Ectodermal cell (in vitro differentiated cells): ENCODE results near the gene TRIO.

Source experiments
- H3K27ac ChIP-seq: 2 replicates; pipeline ENCODE4 v1.7.0; 2013; ENCODE audit warnings: mild to moderate bottlenecking, low read depth, low read length; ENCODE audit not compliant: insufficient read depth, poor library complexity, severe bottlenecking
- H3K27me3 ChIP-seq: 2 replicates; pipeline ENCODE4 v1.7.0; 2013; ENCODE audit warnings: mild to moderate bottlenecking, low read length; ENCODE audit not compliant: insufficient read depth, control insufficient read depth, poor library complexity, severe bottlenecking
- H3K36me3 ChIP-seq: one replicate; pipeline ENCODE4 v1.7.0; 2013; ENCODE audit warnings: low read length; ENCODE audit not compliant: control insufficient read depth, insufficient read depth
- H3K4me1 ChIP-seq: one replicate; pipeline ENCODE4 v1.7.0; 2013; ENCODE audit warnings: low read length; ENCODE audit not compliant: control insufficient read depth, insufficient read depth
- H3K4me3 ChIP-seq: 2 replicates; pipeline ENCODE4 v1.7.0; 2013; ENCODE audit warnings: low read depth, low read length, control low read depth; ENCODE audit not compliant: insufficient read depth
- H3K9me3 ChIP-seq: 2 replicates; pipeline ENCODE4 v1.7.0; 2013; ENCODE audit warnings: mild to moderate bottlenecking, low read length, moderate library complexity; ENCODE audit not compliant: control insufficient read depth
- WGBS, 2 experiments: methylation state at CpG; one replicate each; pipeline ENCODE4 v1.1.7; 2013; ENCODE audit warnings: missing lambda C conversion rate in 2 of 2; 5-methylcytosine and 5-hydroxymethylcytosine counted together

TRIO gene

DNA sequence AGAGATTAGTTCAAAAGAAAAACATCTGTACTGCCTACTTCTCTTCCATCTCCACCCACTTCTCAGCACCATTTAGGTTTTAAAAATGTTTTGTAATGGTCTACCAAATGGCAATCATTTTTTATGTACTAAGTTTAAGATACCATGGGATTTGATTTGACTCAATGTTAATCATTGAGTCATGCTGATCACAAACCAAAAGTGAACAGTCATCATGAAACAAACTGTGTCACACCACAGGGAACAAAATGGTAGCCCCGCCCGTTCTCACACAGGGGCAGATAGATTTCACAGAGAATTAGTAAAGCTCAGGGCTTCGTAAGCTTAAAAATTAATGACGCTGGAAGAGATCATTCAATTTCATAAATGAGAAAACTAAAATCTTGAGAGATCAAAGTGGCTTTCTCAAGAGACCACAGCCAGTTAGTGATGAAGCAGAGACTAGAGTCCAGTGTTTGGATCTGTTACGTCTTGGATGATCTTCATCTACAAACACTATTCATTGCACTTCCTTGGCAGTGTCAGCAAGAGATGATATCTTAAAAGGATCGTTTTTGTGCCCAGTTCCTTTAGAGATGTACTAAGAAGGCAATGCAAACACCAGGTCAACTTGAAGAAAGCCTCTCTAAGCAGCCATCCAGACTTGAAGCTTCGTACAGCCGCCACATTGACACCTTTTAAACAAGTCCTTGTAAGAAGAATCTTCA lies 33.9 kb upstream of the TRIO start:
- no peaks in the 10 kb centered on the region for H3K36me3 ChIP-seq
- H3K9me3 ChIP-seq = no peaks in the 10 kb centered on the region
- 96 to 98% methylated on average over 8 of the region's 8 CpGs for WGBS, 2 experiments
- no peaks in the 10 kb centered on the region for H3K4me1 ChIP-seq
- H3K4me3 ChIP-seq = no peak overlapping the region
- no peak overlapping the region for H3K27ac ChIP-seq
- no peaks in the 10 kb centered on the region for H3K27me3 ChIP-seq

GRCh38 chr5:14109771-14110170 lies 33.4 kb upstream of the TRIO start:
- Histone ChIP-seq H3K27ac (no peak overlapping the region), H3K27me3 (no peaks in the 10 kb centered on the region), H3K36me3 (no peaks in the 10 kb centered on the region), H3K4me3 (no peak overlapping the region), H3K4me1 (no peaks in the 10 kb centered on the region), H3K9me3 (no peaks in the 10 kb centered on the region)
- whole genome bisulfite sequencing, 2 experiments = 90 to 96% methylated on average over 5 to 6 of the region's 7 CpGs

GRCh38 chr5:14110196-14110595 lies 32.9 kb upstream of the TRIO start:
- Histone ChIP-seq H3K27me3 (no peaks in the 10 kb centered on the region), H3K9me3 (no peaks in the 10 kb centered on the region), H3K27ac (no peak overlapping the region), H3K36me3 (no peaks in the 10 kb centered on the region), H3K4me1 (no peaks in the 10 kb centered on the region), H3K4me3 (no peak overlapping the region)
- 92 to 100% methylated on average over 2 to 4 of the region's 4 CpGs for WGBS, 2 experiments

DNA sequence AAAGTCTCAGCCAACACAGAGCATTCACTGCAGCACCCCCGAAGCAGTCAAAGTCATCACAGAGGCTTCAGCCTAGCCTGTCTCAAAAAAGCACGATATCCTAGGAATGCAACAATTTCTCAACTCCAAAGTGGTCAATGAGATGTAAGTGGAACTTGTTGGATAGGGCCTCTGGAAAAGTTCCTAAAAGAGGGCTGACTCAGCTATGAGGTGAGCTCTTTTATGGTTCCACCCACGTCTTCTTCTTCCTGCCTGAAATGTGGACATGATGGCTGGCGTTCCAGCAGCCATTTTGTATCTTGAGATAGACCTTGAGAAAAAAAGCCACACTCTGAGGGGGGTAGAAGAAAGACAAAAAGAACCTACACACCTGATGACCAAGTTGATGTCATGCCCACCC lies 32.5 kb upstream of the TRIO start:
- 90 to 99% methylated on average over 4 of the region's 4 CpGs for whole genome bisulfite sequencing, 2 experiments
- no peak overlapping the region for H3K27ac ChIP-seq
- H3K36me3 ChIP-seq = no peaks in the 10 kb centered on the region
- no peaks in the 10 kb centered on the region for H3K27me3 ChIP-seq
- no peak overlapping the region for H3K4me3 ChIP-seq
- H3K9me3 ChIP-seq = no peaks in the 10 kb centered on the region
- no peaks in the 10 kb centered on the region for H3K4me1 ChIP-seq

DNA sequence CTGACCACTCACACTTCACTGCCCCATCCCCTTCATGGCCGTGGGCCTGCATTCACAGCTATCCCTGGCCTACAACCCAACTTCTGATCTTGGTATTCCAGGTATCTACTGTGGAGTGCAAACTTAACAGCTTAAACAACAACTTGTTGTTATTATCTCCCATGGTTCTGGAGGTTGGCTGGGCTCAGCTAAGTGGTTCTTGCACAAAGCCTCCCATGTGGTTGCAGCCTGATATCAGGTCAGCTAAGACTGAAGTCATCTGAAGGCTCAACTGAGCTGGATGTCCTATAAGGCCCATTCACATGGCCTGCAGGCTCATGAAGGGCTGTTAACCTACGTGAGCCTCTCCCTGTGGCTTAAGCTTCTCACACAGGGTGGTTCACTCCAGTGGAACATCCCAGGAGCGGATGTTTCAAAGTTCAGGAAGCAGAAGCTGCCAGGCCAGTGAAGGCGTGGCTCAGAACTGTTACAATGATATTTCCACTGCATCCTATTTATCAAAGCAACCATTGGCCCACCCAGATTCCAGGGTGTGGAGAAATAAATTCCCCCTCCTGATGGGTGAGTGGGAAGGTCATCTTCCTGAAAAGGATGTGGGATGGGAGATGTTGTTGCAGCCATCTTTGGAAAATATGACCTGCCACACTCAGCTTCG lies 30.0 kb upstream of the TRIO start:
- WGBS, 2 experiments = 74 to 76% methylated on average over 5 of the region's 5 CpGs
- Histone ChIP-seq H3K4me3 (no peak overlapping the region), H3K4me1 (no peaks in the 10 kb centered on the region), H3K36me3 (no peaks in the 10 kb centered on the region), H3K27me3 (peaks cover 1% of the 10 kb centered on the region), H3K9me3 (no peaks in the 10 kb centered on the region), H3K27ac (no peak overlapping the region)

GRCh38 chr5:14114615-14115251 lies 28.4 kb upstream of the TRIO start:
- H3K36me3 ChIP-seq = no peaks in the 10 kb centered on the region
- no peaks in the 10 kb centered on the region for H3K9me3 ChIP-seq
- no peak overlapping the region for H3K27ac ChIP-seq
- H3K27me3 ChIP-seq = peaks cover 5% of the 10 kb centered on the region
- 87 to 91% methylated on average over 4 of the region's 4 CpGs for WGBS, 2 experiments
- H3K4me3 ChIP-seq = no peak overlapping the region
- no peaks in the 10 kb centered on the region for H3K4me1 ChIP-seq

DNA sequence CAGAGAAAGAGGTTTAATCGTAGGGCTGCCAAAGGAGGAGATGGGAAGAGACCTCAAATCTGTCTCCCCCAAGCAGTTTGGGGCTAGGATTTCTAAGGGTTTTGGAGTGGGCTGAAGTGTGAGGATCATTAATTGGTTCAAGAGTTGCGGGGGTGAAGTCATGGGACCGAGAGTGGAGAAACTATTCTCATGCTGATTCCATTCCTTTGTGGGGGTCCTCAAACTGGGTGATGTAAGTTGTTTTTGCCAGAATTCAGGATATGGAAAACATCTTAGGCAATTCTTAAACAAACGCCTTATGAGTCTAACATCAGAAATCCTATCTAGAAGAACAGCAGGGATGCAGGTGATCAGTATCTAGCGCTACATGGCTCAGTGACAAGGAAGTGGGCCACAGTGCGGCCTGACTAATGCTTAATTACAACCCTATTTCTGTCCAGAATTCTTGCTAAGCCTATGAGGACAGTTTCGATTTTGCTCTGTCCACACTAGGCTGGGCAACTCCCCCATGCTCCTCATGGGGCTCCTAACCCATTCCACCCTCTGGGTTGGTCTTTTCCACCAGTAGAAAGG lies 27.7 kb upstream of the TRIO start:
- Histone ChIP-seq H3K4me3 (no peak overlapping the region), H3K4me1 (no peaks in the 10 kb centered on the region), H3K36me3 (no peaks in the 10 kb centered on the region), H3K27ac (no peak overlapping the region), H3K9me3 (no peaks in the 10 kb centered on the region), H3K27me3 (peaks cover 5% of the 10 kb centered on the region)
- 87 to 94% methylated on average over 7 of the region's 7 CpGs for WGBS, 2 experiments

DNA sequence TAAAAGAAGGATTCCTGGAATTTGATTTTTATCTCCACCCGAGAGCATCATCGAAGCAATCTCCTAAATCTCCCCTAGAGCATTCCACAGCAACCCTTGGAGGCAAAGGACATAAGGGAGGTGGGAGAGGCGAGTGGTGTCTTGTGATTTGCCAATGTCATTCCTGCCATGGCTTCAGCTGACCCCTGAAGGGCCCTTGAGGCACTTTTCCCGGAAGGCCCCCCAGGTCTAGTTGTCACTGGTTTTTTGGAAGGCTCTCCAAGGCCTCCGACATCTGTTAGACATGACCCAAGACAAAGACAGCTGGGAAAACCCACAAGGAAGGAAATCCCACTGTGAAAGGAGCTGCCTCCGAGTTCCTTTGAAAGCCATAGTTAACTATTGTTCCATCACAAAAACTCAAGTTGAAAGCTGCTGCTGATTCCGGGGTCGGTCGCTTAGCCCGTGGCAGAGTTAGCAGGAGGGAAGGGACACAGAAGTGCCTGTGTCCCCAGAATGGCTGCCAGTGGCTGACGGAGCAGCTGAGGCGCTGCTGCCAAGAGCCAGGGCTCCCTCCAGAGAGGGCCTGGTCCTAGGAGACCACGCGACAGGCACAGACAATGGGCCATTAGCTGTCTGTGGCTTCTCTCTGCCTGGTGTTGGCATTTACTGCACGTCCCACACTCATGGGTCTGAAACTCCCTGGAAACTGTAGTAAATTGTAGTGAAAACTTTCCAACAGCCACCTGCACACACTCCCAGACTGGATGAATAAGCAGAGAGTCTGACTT lies 24.4 kb upstream of the TRIO start:
- no peaks in the 10 kb centered on the region for H3K36me3 ChIP-seq
- H3K9me3 ChIP-seq = no peaks in the 10 kb centered on the region
- H3K4me3 ChIP-seq = no peak overlapping the region
- H3K4me1 ChIP-seq = no peaks in the 10 kb centered on the region
- 36 to 39% methylated on average over 15 of the region's 15 CpGs for WGBS, 2 experiments
- peaks cover 5% of the 10 kb centered on the region for H3K27me3 ChIP-seq
- no peak overlapping the region for H3K27ac ChIP-seq

- H3K36me3 ChIP-seq = no peaks in the 10 kb centered on the region
- peaks cover 5% of the 10 kb centered on the region for H3K27me3 ChIP-seq
- no peak overlapping the region for H3K4me3 ChIP-seq
- H3K4me1 ChIP-seq = no peaks in the 10 kb centered on the region
- 90 to 97% methylated on average over 4 of the region's 4 CpGs for WGBS, 2 experiments
- H3K9me3 ChIP-seq = no peaks in the 10 kb centered on the region
- H3K27ac ChIP-seq = no peak overlapping the region
Measured at GRCh38 chr5:14120176-14120575, 23.0 kb upstream of the TRIO start.

GRCh38 chr5:14121552-14121951 lies 21.6 kb upstream of the TRIO start:
- Histone ChIP-seq H3K9me3 (no peaks in the 10 kb centered on the region), H3K4me1 (no peaks in the 10 kb centered on the region), H3K27ac (no peak overlapping the region), H3K4me3 (no peak overlapping the region), H3K36me3 (no peaks in the 10 kb centered on the region), H3K27me3 (peaks cover 5% of the 10 kb centered on the region)
- WGBS, 2 experiments = 82 to 93% methylated on average over 1 of the region's 1 CpG
